ENCODE results near the gene MYO3B.
"Not testable (repeated sequence)": the region's sequence is repeated elsewhere in the genome, so short reads cannot be mapped to it uniquely, and the experiment has no call there.

Gene MYO3B

GRCh38 chr2:170261566-170261965, 83.6 kb downstream of the MYO3B start:
- DNase-seq (ENCODE audit: low read depth in 2 of 2): no peak

- DNase-seq (ENCODE audit: low read depth in 2 of 2): no peak
Measured at GRCh38 chr2:170262343-170262742, 84.4 kb downstream of the MYO3B start.

DNA sequence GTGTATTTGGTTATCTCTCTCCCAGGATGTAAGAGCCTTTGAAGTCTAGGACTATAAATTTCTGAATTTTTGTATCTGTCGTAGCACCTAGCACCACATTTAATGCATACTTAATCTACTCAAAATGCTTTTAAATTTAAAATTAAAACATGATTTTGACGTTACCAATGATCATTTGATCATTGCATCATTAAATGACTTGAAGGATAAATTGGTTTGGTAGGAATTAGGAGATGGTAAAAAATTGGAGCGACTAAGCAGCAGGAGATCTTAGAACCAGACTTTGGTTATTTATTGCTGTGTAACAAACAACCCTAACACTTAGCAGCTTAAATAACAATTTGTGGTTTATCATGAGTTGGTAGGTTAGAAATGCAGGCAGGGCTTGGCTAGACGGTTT, 84.9 kb downstream of the MYO3B start:
- DNase-seq (ENCODE audit: low read depth in 2 of 2): no peak

- not testable (repeated sequence) for DNase-seq (ENCODE audit: low read depth in 2 of 2)
Measured at GRCh38 chr2:170263728-170264521, 86.0 kb downstream of the MYO3B start.

DNA sequence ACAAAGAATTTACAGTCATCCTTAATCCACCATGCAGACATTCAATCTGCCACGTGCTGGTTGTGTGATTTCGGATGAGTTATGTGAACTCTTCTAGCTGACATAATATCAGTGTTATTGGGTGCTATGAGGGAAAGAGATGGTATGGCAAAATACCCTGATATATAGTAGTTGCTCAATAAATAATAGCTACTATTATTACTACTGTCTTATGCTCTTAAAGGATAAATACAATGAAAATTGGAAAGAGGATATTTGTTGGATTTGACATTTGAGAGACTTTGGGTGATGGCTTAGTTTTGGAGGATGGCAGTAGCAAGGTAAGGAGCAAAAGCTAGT, 86.5 kb downstream of the MYO3B start:
- DNase-seq (ENCODE audit: low read depth in 2 of 2): no peak

DNA sequence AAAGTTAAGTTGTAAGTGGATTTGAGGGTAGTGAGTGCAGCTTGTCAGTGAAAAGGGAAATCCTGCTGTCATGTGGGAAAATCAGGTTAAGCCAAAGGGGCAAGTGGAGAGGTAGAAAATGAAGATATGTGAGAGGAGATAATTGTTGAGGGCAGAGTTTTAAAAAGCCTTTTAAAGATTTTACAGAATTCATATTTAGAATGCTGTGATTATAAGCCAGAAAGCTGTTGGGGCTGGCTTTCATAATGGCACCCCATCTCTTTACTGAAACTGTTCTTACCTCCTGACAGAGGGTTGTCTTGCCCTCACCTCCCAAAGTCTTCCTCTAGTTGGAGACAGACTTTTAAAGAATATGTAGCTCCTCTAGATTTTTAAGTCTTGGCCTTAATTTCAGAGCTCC, 86.9 kb downstream of the MYO3B start:
- no peak for DNase-seq (ENCODE audit: low read depth in 2 of 2)

GRCh38 chr2:170265321-170265720, 87.4 kb downstream of the MYO3B start:
- DNase-seq (ENCODE audit: low read depth in 2 of 2): no peak

DNA sequence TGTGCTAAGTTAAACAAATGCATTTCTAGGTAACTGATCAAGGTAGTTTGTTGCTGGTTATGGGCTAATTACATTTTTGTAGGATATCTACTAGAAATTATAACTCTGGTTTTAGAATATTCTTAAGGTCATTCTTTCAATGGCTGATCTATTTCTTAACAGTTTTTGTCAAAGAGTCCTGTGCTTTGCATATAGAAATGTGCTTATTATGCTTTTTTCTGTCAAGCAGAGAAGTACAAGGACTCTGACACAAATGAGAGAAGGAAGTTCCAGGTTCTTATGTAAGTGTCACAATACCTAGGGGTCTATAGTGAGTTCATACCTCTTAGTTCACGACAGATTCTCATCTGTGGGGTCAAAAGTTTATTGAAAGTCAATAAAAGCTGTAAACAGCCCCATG, 88.4 kb downstream of the MYO3B start:
- no peak for DNase-seq (ENCODE audit: low read depth in 2 of 2)

DNA sequence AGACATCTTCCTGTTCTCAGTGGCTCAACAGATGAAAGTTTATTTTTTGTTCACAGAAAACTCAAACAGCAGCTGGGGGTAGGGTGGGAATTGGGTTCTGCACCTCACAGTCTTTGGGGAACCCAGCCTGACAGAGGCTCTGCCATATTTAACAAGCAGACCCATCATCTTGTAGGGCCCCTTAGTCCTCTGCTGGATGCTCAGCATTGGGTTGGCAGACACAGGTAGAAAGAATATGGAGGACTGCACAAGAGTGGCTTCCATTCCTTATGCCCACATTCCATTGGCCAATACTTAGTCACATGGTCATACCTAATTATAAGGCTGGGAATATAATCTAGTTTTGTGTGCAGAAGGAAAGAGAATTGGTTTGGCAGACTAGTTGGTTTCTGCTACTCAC, 89.1 kb downstream of the MYO3B start:
- no peak for DNase-seq (ENCODE audit: low read depth in 2 of 2)

DNA sequence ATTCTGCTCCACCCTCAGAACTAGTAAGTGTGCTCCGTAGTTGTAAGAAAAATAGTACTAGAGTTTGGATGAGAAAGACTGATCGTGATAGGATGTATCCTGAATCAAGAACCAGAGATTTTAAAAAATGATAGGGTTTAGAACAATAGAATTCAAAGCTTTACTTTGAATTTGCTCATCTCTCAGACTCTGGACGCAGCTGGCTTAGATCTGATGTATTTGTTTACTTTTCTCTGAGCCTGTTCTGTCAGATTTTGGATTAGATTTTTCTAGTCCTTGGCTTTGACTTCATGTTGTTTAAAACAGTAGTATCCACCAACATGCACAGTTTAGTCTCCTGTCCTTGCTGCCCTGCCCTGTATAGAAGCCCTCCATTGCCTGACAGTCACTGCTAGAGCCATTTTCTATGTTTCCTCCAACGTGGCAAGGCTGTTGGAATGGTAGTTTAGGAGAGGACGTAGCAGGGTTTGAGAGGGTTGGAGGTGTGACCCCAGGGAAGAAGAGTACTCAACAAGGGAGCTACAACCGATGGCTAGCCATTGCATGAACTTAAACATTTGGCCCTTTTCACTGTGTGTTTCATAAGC, 92.4 kb downstream of the MYO3B start:
- DNase-seq (ENCODE audit: low read depth in 2 of 2): no peak

DNA sequence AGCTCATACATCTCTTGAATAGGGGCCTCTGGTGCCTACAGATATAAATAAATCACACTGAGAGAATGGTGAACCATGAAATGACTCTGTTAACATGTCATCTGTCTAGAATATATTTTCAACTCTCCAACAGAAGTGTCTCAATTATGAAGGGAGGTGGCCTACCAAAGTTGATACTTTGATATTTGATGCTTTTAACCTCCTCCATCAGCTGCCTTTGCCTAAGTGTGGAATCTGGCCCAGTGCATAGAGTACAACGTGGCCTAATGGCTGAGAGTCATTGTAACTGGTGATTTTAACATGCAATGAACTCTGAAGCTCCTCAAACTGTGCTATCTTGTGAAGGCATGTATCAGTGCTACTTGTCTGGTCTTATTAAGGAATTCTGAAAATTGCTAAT, 93.4 kb downstream of the MYO3B start:
- no peak for DNase-seq (ENCODE audit: low read depth in 2 of 2)

- no peak for DNase-seq (ENCODE audit: low read depth in 2 of 2)
Measured at GRCh38 chr2:170276056-170276455, 98.1 kb downstream of the MYO3B start.

DNA sequence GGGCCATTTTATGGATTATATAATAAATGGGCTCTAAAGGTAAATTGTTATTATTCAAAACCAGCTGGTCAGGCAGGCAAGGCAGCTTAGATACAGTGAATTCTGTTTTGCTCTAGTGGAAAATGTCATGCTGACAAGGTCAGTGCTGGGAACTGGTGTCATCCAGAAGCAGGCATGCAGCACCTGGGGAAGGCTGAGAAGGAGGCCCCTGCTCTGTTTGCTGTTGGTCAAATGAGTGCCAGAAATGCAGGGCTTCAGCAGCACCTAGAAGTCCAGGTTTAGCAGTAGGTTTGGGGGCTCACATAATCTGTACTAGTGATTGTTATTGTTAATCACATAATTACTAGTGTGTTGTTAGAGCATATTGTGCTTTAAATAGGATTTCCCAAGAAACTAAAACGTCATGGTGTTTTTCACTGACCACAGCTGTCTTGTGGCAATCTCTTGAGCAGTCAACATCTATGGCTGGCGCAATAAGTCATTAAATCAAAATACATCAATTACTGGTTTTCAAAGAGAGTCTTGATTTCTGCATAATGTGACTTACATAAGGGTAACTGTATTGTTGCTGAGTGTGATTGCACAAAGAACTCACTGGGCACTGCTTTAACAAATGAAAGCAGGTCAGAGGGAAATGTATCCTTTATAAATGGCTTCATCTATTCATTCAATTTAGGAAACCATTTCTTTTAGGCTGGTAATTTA, 99.1 kb downstream of the MYO3B start:
- DNase-seq (ENCODE audit: low read depth in 2 of 2): no peak

DNA sequence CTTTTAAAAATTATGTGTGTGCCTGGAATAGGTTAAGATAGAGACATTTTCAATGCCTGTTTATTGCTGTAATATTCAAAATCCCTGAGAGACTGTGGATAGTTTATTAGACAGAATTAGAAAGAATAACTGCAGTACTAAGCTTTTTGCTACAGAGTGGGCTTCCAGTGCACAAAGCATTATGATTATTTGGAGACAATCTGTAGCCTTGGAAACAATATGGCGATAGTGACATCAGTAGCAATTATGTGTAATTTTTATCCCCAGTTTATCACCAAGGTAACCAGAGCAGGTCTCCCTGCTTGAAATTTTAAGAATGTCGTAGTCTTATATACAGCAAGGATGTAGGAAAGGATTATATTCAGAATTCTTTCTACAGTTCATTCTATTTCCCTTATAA, 100.0 kb downstream of the MYO3B start:
- DNase-seq (ENCODE audit: low read depth in 2 of 2): no peak

GRCh38 chr2:170279615-170280014, 101.7 kb downstream of the MYO3B start:
- not testable (repeated sequence) for DNase-seq (ENCODE audit: low read depth in 2 of 2)

DNA sequence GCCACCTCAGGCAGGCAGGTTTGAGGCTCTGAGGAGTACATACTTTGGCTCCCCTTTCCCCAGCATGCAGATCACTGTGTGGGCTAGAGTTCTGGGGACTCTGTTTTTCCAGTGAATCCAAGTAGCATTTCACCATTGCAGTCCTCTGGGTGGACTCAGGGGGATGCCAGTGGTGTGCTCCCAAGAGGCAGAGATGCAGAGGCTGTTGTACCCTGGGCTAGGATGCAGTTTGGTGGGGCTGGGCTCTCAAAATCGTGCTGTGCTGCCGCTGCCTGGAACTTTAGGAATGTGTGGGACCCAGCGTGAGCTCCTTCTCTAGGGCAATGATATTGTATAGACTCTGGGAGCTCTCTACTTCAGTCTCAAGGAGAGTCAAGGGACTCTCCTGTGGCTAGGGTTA, 104.9 kb downstream of the MYO3B start:
- no peak for DNase-seq (ENCODE audit: low read depth in 2 of 2)

GRCh38 chr2:170284205-170284604, 106.3 kb downstream of the MYO3B start:
- DNase-seq (ENCODE audit: low read depth in 2 of 2): no peak

GRCh38 chr2:170288859-170289258, 110.9 kb downstream of the MYO3B start:
- DNase-seq (ENCODE audit: low read depth in 2 of 2): no peak

DNA sequence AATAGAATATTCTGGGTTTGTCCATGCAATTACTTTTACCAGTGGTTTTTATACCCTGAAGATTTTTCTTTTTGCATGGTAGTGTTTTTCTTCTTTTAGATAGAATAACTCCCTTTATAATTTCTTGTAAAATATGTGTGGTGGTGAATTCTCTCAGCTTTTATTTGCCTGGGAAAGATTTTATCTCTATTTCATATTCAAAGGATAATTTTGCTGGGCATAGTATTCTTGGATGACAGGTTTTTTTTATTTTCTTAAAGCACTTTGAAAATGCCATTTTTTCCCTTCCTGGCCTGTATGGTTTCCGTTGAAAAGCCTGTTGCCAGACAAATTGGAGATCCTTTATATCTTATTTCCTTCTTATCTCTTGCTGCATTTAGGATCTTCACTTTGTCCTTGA, 113.5 kb downstream of the MYO3B start:
- no peak for DNase-seq (ENCODE audit: low read depth in 2 of 2)

DNA sequence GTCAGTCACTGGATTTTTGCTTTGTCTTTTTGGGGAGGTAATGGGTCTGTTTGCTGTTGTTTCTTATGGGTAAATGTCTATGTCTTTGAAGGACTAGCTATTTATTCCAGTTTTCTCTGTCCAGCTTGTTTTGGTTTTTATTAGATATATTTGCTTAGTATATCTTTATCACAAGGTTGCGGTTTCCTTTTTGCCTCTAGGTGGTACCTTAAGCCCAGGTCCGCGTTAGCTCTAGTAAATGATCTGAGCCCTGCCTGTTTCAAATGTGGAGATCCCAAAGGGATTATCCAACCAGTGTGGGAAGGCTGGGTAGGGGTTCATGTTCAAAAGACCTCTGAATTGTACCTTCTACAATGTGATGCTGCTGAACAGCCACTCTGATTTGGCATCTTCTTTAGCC, 114.5 kb downstream of the MYO3B start:
- DNase-seq (ENCODE audit: low read depth in 2 of 2): no peak

DNA sequence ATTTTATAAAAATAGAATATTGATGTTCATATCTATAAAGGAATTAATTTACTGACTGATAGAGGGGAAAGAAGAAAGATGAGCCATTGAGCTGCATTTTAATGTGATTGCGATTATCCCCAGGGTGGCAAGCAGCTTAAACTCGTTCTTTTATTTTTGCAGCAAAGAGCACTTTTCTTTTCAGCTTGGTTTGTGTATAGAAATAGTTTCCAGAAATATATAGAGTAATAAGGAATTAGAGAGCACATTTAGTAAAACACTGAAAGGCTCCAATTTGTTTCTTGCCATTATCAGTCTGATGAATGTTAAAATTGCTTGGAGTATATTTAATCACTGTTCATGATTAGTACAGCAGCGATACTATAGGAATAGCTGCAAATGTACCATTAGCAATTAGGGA, 119.5 kb downstream of the MYO3B start:
- DNase-seq (ENCODE audit: low read depth in 2 of 2): no peak

- DNase-seq (ENCODE audit: low read depth in 2 of 2): no peak
Measured at GRCh38 chr2:170298115-170298514, 120.2 kb downstream of the MYO3B start.

GRCh38 chr2:170298861-170299429, 121.0 kb downstream of the MYO3B start:
- no peak for DNase-seq (ENCODE audit: low read depth in 2 of 2)
